HepG2 (cell line): Measurements from ENCODE around the gene MSL3B.

ENCODE experiments used
- ARNT ChIP-seq: fragments of 450-650 bp; IDR thresholded peaks from 2 replicates; pipeline ENCODE4 v1.6.1; 2017
- BRCA1 ChIP-seq: sonication (generic); formaldehyde crosslinking; IDR thresholded peaks from 2 replicates; pipeline ENCODE4 v1.4.0; 2020; ENCODE audit warnings: missing genetic modification reagents
- BRD4 ChIP-seq: sonication (generic); formaldehyde crosslinking; IDR thresholded peaks from 2 replicates; pipeline ENCODE4 v1.4.0; 2020; ENCODE audit warnings: missing genetic modification reagents
- CCAR2 ChIP-seq: fragments of 200-400 bp; formaldehyde crosslinking; optimal IDR thresholded peaks from 2 replicates; pipeline ENCODE3; 2018; ENCODE audit warnings: low read depth, mild to moderate bottlenecking, low read length, moderate library complexity
- DPF2 ChIP-seq: sonication (generic); formaldehyde crosslinking; IDR thresholded peaks from 2 replicates; pipeline ENCODE4 v1.4.0; 2020; ENCODE audit warnings: mild to moderate bottlenecking, low read depth, missing genetic modification reagents, borderline replicate concordance
- ETV5 ChIP-seq: IDR thresholded peaks from 2 replicates; pipeline ENCODE4 v1.6.1; 2018; ENCODE audit warnings: missing biosample characterization, missing genetic modification reagents, inconsistent platforms, borderline replicate concordance
- FOXK2 ChIP-seq: fragments of 450-650 bp; IDR thresholded peaks from 2 replicates; pipeline ENCODE4 v1.6.1; 2016
- GATA4 ChIP-seq: sonication (generic); IDR thresholded peaks from 2 replicates; pipeline ENCODE4 v1.6.1; 2016; ENCODE audit warnings: antibody characterized with exemption, low read depth, borderline replicate concordance
- HHEX ChIP-seq: IDR thresholded peaks from 2 replicates; pipeline ENCODE4 v1.6.1; 2016; ENCODE audit warnings: control low read depth
- MAZ ChIP-seq, 2 experiments: sonication (generic) in 1 of 2; formaldehyde crosslinking in 1 of 2; IDR thresholded peaks; 2 replicates each; pipeline versions ENCODE4 v1.5.0 to v1.6.1; 2012 to 2020; ENCODE audit warnings: low read depth in 2 of 2, mild to moderate bottlenecking in 2 of 2, borderline replicate concordance in 1 of 2, improper control_type of control experiment in 1 of 2, low read length in 1 of 2, missing genetic modification reagents in 1 of 2, moderate library complexity in 1 of 2
- MEF2D ChIP-seq: sonication (generic); formaldehyde crosslinking; IDR thresholded peaks from 2 replicates; pipeline ENCODE4 v1.5.1; 2020; ENCODE audit warnings: mild to moderate bottlenecking, missing genetic modification reagents
- MIER3 ChIP-seq: IDR thresholded peaks from 2 replicates; pipeline ENCODE4 v1.6.1; 2016; ENCODE audit warnings: missing compliant biosample characterization, borderline replicate concordance
- MZF1 ChIP-seq: sonication (generic); formaldehyde crosslinking; IDR thresholded peaks from 2 replicates; pipeline ENCODE4 v1.8.1; 2023; ENCODE audit warnings: mild to moderate bottlenecking, missing genetic modification reagents, borderline replicate concordance
- RBFOX2 ChIP-seq: fragments of 200-400 bp; formaldehyde crosslinking; IDR thresholded peaks from 2 replicates; pipeline ENCODE4 v1.6.1; 2017; ENCODE audit warnings: low read depth, mild to moderate bottlenecking, low read length
- SMARCC2 ChIP-seq: fragments of 450-650 bp; IDR thresholded peaks from 2 replicates; pipeline ENCODE4 v1.6.1; 2017; ENCODE audit warnings: antibody characterized with exemption, mild to moderate bottlenecking
- SP140L ChIP-seq: sonication (generic); formaldehyde crosslinking; IDR thresholded peaks from 2 replicates; pipeline ENCODE4 v1.4.0; 2020; ENCODE audit warnings: missing genetic modification reagents, borderline replicate concordance
- TCF7L2 ChIP-seq: IDR thresholded peaks from 2 replicates; pipeline ENCODE4 v1.6.1; 2011; ENCODE audit warnings: mild to moderate bottlenecking, low read depth, low read length, moderate library complexity
- TP53 ChIP-seq: sonication (generic); formaldehyde crosslinking; conservative IDR thresholded peaks from 2 replicates; pipeline ENCODE4 v1.4.0; 2020; ENCODE audit warnings: missing genetic modification reagents
- YY1 ChIP-seq: IDR thresholded peaks from 2 replicates; pipeline ENCODE4 v1.6.1; 2011; ENCODE audit warnings: low read length, low read depth, moderate library complexity, mild to moderate bottlenecking; ENCODE audit not compliant: insufficient read depth, insufficient replicate concordance
- ZNF800 ChIP-seq: sonication (generic); formaldehyde crosslinking; IDR thresholded peaks from 2 replicates; pipeline ENCODE4 v1.4.0; 2020; ENCODE audit warnings: missing genetic modification reagents
- ZSCAN29 ChIP-seq: sonication (generic); formaldehyde crosslinking; conservative IDR thresholded peaks from 2 replicates; pipeline ENCODE4 v1.4.0; 2020; ENCODE audit warnings: mild to moderate bottlenecking, missing genetic modification reagents
- TF ChIP-seq, protein P1 (sequence below): sonication (generic); formaldehyde crosslinking; IDR thresholded peaks from 2 replicates; pipeline ENCODE4 v1.9.0; 2021; ENCODE audit warnings: missing genetic modification reagents, borderline replicate concordance
- TF ChIP-seq, protein P2 (sequence below): sonication (generic); formaldehyde crosslinking; IDR thresholded peaks from 2 replicates; pipeline ENCODE4 v1.4.0; 2020; ENCODE audit warnings: missing genetic modification reagents
- TF ChIP-seq, protein P3 (sequence below): sonication (generic); formaldehyde crosslinking; IDR thresholded peaks from 2 replicates; pipeline ENCODE4 v1.5.0; 2020; ENCODE audit warnings: missing genetic modification reagents

MSL3B gene

GRCh38 chr2:233854241-233854981 is 13.8 kb downstream of the MSL3B start, which contains the start of gene HJURP (continued):
- no peak for TF ChIP-seq ZNF800 (CRISPR knock-in tag)
- TF ChIP-seq, protein P1, sequence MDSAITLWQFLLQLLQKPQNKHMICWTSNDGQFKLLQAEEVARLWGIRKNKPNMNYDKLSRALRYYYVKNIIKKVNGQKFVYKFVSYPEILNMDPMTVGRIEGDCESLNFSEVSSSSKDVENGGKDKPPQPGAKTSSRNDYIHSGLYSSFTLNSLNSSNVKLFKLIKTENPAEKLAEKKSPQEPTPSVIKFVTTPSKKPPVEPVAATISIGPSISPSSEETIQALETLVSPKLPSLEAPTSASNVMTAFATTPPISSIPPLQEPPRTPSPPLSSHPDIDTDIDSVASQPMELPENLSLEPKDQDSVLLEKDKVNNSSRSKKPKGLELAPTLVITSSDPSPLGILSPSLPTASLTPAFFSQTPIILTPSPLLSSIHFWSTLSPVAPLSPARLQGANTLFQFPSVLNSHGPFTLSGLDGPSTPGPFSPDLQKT (CRISPR knock-in tag), result 0 out of 2 replicates have a peak, but pooled peaks have one; percentile 52
- TF ChIP-seq SMARCC2, result no peak
- TF ChIP-seq, protein P2, sequence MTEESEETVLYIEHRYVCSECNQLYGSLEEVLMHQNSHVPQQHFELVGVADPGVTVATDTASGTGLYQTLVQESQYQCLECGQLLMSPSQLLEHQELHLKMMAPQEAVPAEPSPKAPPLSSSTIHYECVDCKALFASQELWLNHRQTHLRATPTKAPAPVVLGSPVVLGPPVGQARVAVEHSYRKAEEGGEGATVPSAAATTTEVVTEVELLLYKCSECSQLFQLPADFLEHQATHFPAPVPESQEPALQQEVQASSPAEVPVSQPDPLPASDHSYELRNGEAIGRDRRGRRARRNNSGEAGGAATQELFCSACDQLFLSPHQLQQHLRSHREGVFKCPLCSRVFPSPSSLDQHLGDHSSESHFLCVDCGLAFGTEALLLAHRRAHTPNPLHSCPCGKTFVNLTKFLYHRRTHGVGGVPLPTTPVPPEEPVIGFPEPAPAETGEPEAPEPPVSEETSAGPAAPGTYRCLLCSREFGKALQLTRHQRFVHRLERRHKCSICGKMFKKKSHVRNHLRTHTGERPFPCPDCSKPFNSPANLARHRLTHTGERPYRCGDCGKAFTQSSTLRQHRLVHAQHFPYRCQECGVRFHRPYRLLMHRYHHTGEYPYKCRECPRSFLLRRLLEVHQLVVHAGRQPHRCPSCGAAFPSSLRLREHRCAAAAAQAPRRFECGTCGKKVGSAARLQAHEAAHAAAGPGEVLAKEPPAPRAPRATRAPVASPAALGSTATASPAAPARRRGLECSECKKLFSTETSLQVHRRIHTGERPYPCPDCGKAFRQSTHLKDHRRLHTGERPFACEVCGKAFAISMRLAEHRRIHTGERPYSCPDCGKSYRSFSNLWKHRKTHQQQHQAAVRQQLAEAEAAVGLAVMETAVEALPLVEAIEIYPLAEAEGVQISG (CRISPR knock-in tag), result peak; percentile 74
- peak; percentile 79 for TF ChIP-seq MEF2D (CRISPR knock-in tag)
- TF ChIP-seq TP53 (CRISPR knock-in tag), result no peak
- no peak for TF ChIP-seq ARNT
- 0 out of 2 replicates have a peak, but pooled peaks have one; percentile 85 for TF ChIP-seq SP140L (CRISPR knock-in tag)
- TF ChIP-seq RBFOX2, result peak; percentile 90
- 0 out of 2 replicates have a peak, but pooled peaks have one; percentile 35 for TF ChIP-seq MZF1
- no peak for TF ChIP-seq BRCA1 (CRISPR knock-in tag)
- TF ChIP-seq DPF2 (CRISPR knock-in tag), result no peak
- TF ChIP-seq GATA4, result no peak; the same call in 1 of the 2 replicates
- 0 out of 2 replicates have a peak, but pooled peaks have one; percentile 12 for TF ChIP-seq MAZ (IDR thresholded peaks at IDR 0.05; ENCODE audit: borderline replicate concordance, low read depth, low read length)
- peak; percentile 73 for TF ChIP-seq MAZ (CRISPR knock-in tag; IDR thresholded peaks at IDR 0.05; ENCODE audit: low read depth)
- no peak for TF ChIP-seq ZSCAN29
- peak; percentile 85 for TF ChIP-seq ETV5 (CRISPR knock-in tag)
- TF ChIP-seq BRD4 (CRISPR knock-in tag), result peak; percentile 44
- no peak for TF ChIP-seq MIER3
- no peak for TF ChIP-seq TCF7L2
- no peak for TF ChIP-seq HHEX (CRISPR knock-in tag)
- 0 out of 2 replicates have a peak, but pooled peaks have one; percentile 4 for TF ChIP-seq FOXK2
- no peak for TF ChIP-seq CCAR2
- TF ChIP-seq, protein P3, sequence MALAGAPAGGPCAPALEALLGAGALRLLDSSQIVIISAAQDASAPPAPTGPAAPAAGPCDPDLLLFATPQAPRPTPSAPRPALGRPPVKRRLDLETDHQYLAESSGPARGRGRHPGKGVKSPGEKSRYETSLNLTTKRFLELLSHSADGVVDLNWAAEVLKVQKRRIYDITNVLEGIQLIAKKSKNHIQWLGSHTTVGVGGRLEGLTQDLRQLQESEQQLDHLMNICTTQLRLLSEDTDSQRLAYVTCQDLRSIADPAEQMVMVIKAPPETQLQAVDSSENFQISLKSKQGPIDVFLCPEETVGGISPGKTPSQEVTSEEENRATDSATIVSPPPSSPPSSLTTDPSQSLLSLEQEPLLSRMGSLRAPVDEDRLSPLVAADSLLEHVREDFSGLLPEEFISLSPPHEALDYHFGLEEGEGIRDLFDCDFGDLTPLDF, result peak; percentile 98
- TF ChIP-seq YY1, result peak; percentile 40
